Natural killer cell (primary cell): Measurements from ENCODE around the gene TAAR1. TPM values are rescaled to one million over a fixed set of nuclear protein-coding genes. Genes with fewer than 3 reads are reported as not detected.
"Not testable (repeated sequence)": the region's sequence is repeated elsewhere in the genome, so short reads cannot be mapped to it uniquely, and the experiment has no call there.

ENCODE experiments used
- ATAC-seq, 3 donors: fragments of 150-1000 bp in 2 of 3; fragments of 200-7000 bp in 1 of 3; cut with Tn5 transposase; 1 replicate in 1 of 3; 2 replicates in 2 of 3; pipeline ENCODE4 v1.10.0; 2021; ENCODE audit warnings: mild to moderate bottlenecking in 2 of 3, moderate library complexity in 2 of 3
- DNase-seq, 2 donors: peaks; one replicate each; pipeline versions ENCODE4 v3.0.0 to v3.0.0-alpha.2; 2013 to 2021; ENCODE audit warnings: mixed read lengths in 1 of 2
- H3K27ac ChIP-seq: one replicate; pipeline ENCODE4 v1.5.1; 2013; ENCODE audit warnings: mild to moderate bottlenecking, low read length
- H3K27me3 ChIP-seq: one replicate; pipeline ENCODE4 v1.6.1; 2013; ENCODE audit warnings: low read length; ENCODE audit not compliant: control insufficient read depth, insufficient read depth
- H3K36me3 ChIP-seq: one replicate; pipeline ENCODE4 v1.6.1; 2013; ENCODE audit warnings: low read length; ENCODE audit not compliant: control insufficient read depth, insufficient read depth
- H3K4me1 ChIP-seq: one replicate; pipeline ENCODE4 v1.6.1; 2013; ENCODE audit warnings: low read length; ENCODE audit not compliant: control insufficient read depth, insufficient read depth
- H3K4me3 ChIP-seq: one replicate; pipeline ENCODE4 v1.5.1; 2013; ENCODE audit warnings: low read length
- H3K9me3 ChIP-seq: one replicate; pipeline ENCODE4 v1.6.1; 2013; ENCODE audit warnings: low read length; ENCODE audit not compliant: control insufficient read depth, insufficient read depth
- H3K27ac Mint-ChIP-seq, 2 donors: one replicate each; pipeline ENCODE4 v1.8.0; 2022; ENCODE audit warnings: mild to moderate bottlenecking in 2 of 2, mixed read lengths in 2 of 2, moderate library complexity in 1 of 2
- H3K27me3 Mint-ChIP-seq, 2 donors: one replicate each; pipeline ENCODE4 v1.8.0; 2022; ENCODE audit warnings: low read depth in 2 of 2, mixed read lengths in 2 of 2
- H3K36me3 Mint-ChIP-seq: one replicate; pipeline ENCODE4 v1.8.0; 2022; ENCODE audit warnings: mixed read lengths
- H3K4me1 Mint-ChIP-seq, 2 donors: one replicate each; pipeline ENCODE4 v1.8.0; 2022; ENCODE audit warnings: mixed read lengths in 2 of 2
- H3K4me3 Mint-ChIP-seq: one replicate; pipeline ENCODE4 v1.8.0; 2022; ENCODE audit warnings: mild to moderate bottlenecking, moderate library complexity, mixed read lengths
- H3K9me3 Mint-ChIP-seq, 2 donors: one replicate each; pipeline ENCODE4 v1.8.0; 2022; ENCODE audit warnings: mixed read lengths in 2 of 2
- WGBS: methylation state at CpG from one replicate; pipeline ENCODE4 v1.1.7; 2013; ENCODE audit warnings: missing lambda C conversion rate; ENCODE audit not compliant: insufficient coverage; 5-methylcytosine and 5-hydroxymethylcytosine counted together
- intact Hi-C: fragments of 100-400 bp; cut with micrococcal nuclease; formaldehyde crosslinking; loops from one replicate; pipeline ENCODE4 v1.14.2; 2022
- total RNA-seq, 4 donors: library from RNA; stranded (reverse); fragments of 120-200 nt in 1 of 4; gene quantifications; one replicate each; pipeline versions ENCODE4 v1.2.3 to v1.2.4, GENCODE V29; 2013 to 2022
- TF ChIP-seq, protein P1 (sequence below): fragments of 200-600 bp; IDR thresholded peaks from one replicate; pipeline ENCODE4 v1.8.0; 2022; ENCODE audit warnings: antibody characterized with exemption

Gene TAAR1
- total RNA-seq, 3 donors from 2014 or later (not counting 1 experiment from before 2014, with no cell fraction given): not detected

DNA sequence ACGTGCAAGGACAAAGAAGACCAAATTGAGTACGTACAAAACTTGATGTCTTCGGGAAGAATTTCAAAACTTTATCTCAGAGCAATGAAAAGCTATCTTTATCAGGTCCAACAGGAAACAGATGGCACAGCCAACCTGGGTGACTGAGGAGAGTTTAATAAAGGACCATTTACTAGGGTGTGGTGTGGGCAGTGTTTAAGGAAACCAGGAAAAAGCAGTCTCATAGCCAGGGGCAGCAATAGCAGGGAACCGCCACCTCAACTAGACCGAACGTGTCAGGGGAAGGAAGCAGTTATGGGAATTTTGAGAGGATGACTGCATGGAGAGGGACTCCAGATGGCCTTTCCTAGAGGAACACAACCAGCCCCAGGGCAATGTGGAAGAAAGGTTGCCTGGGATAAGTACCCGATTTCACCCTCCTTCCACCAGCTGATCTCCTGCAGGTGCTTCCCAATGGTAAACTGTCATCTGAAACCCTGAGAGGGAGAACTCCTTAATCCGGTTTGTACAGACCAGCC, 54.3 kb downstream of the TAAR1 start:
- no peak overlapping the region for H3K4me3 Mint-ChIP-seq
- no peaks in the 10 kb centered on the region for H3K9me3 ChIP-seq
- TF ChIP-seq, protein P1, sequence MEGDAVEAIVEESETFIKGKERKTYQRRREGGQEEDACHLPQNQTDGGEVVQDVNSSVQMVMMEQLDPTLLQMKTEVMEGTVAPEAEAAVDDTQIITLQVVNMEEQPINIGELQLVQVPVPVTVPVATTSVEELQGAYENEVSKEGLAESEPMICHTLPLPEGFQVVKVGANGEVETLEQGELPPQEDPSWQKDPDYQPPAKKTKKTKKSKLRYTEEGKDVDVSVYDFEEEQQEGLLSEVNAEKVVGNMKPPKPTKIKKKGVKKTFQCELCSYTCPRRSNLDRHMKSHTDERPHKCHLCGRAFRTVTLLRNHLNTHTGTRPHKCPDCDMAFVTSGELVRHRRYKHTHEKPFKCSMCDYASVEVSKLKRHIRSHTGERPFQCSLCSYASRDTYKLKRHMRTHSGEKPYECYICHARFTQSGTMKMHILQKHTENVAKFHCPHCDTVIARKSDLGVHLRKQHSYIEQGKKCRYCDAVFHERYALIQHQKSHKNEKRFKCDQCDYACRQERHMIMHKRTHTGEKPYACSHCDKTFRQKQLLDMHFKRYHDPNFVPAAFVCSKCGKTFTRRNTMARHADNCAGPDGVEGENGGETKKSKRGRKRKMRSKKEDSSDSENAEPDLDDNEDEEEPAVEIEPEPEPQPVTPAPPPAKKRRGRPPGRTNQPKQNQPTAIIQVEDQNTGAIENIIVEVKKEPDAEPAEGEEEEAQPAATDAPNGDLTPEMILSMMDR: no peak

DNA sequence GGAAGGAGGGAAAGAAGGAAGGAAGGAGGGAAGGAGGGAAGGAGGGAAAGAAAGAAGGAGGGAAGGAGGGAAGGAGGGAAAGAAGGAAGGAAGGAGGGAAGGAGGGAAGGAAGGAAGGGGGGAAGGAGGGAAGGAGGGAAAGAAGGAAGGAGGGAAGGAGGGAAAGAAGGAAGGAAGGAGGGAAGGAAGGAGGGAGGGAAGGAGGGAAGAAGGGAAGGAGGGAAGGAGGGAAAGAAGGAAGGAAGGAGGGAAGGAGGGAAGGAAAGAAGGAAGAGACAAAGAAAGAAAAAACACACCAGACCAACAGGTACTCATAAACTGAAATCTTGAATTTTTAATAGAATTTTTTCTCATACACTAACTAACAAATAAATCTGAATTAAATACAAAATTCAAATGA, 58.1 kb downstream of the TAAR1 start:
- H3K27ac ChIP-seq, H3K36me3 Mint-ChIP-seq, H3K27me3 ChIP-seq, H3K9me3 Mint-ChIP-seq, H3K9me3 ChIP-seq, H3K4me3 Mint-ChIP-seq, H3K27ac Mint-ChIP-seq, intact Hi-C loops, H3K4me3 ChIP-seq, H3K36me3 ChIP-seq, H3K4me1 Mint-ChIP-seq, H3K4me1 ChIP-seq, ATAC-seq, DNase-seq: not testable (repeated sequence)
- H3K27me3 Mint-ChIP-seq: peaks cover 13 to 27% of the 10 kb centered on the region in 2 donors

More for the DNA sequence above, 54.3 kb downstream of the TAAR1 start:
- peaks cover 8 to 18% of the 10 kb centered on the region in 2 donors for H3K27me3 Mint-ChIP-seq
- intact Hi-C loops: no loop called here
- no peaks in the 10 kb centered on the region for H3K4me1 Mint-ChIP-seq
- H3K27me3 ChIP-seq: no peaks in the 10 kb centered on the region
- no peaks in the 10 kb centered on the region for H3K36me3 ChIP-seq
- H3K27ac Mint-ChIP-seq: no peak overlapping the region
- H3K27ac ChIP-seq: no peak overlapping the region
- H3K36me3 Mint-ChIP-seq: no peaks in the 10 kb centered on the region
- H3K4me1 ChIP-seq: no peaks in the 10 kb centered on the region
- no peak overlapping the region for H3K4me3 ChIP-seq
- H3K9me3 Mint-ChIP-seq: no peaks in the 10 kb centered on the region
- DNase-seq: no peak
- no peak for ATAC-seq
- 89% methylated on average over 8 of the region's 8 CpGs for WGBS

DNA sequence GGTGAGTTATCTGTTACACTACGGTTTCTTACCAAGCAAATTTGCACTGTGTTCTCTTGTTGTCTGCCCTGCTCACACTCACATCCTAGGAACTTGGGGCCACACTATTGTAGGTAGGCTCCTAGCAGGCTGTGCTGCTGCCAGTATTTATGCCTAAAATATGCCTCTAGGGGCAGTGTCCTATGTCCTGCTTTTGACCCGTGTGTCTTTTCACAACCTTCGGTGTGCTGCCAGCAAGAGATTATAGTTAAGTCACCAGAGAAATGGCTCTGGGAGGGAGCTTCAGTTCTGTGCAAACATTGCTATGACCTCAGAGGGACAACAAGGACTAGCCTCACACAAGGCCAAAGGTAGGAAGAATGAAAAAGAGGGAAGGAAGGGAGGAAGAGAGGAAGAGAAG, 60.5 kb downstream of the TAAR1 start:
- no peak overlapping the region for H3K27ac ChIP-seq
- H3K4me1 ChIP-seq: no peaks in the 10 kb centered on the region
- H3K27ac Mint-ChIP-seq: no peak overlapping the region
- no peaks in the 10 kb centered on the region for H3K4me1 Mint-ChIP-seq
- DNase-seq (peak in 1 of 2 donors; percentile 5), ATAC-seq (peak; percentile 40 to 78 (median 64))
- no peaks in the 10 kb centered on the region for H3K9me3 ChIP-seq
- H3K4me3 ChIP-seq: no peak overlapping the region
- 73% methylated on average over 3 of the region's 3 CpGs for WGBS
- no peaks in the 10 kb centered on the region for H3K36me3 Mint-ChIP-seq
- H3K27me3 ChIP-seq: no peaks in the 10 kb centered on the region
- H3K27me3 Mint-ChIP-seq: peaks cover 10 to 17% of the 10 kb centered on the region in 2 donors
- TF ChIP-seq, protein P1: peak; percentile 13
- intact Hi-C loops: no loop called here
- no peaks in the 10 kb centered on the region for H3K36me3 ChIP-seq
- no peak overlapping the region for H3K4me3 Mint-ChIP-seq
- no peaks in the 10 kb centered on the region for H3K9me3 Mint-ChIP-seq

DNA sequence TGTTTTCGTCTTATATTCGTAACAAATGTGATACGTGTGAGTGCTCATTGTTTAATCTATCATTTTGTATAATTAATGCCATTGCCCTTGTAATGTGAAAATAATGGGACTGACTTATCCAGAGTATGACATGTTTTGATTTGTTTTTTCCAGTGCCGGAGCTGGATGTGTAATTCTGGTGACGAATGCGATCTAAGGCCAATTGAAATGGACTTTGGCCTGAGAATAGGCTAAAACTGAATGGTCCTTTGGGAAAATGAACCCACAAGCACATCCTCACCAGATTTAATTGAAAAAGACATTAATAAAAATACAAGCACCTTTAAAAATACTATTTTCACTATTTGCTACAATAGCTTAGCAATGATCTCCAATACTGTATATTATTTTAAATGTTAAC, 62.8 kb downstream of the TAAR1 start:
- H3K27me3 Mint-ChIP-seq: peaks cover 12 to 17% of the 10 kb centered on the region in 2 donors

More for the DNA sequence above, 62.8 kb downstream of the TAAR1 start:
- Histone ChIP-seq H3K9me3 (no peaks in the 10 kb centered on the region), H3K36me3 (no peaks in the 10 kb centered on the region), H3K27me3 (no peaks in the 10 kb centered on the region), H3K4me1 (no peaks in the 10 kb centered on the region), H3K4me3 (no peak overlapping the region), H3K27ac (no peak overlapping the region)
- 71% methylated on average over 5 of the region's 6 CpGs for WGBS
- no peaks in the 10 kb centered on the region for H3K9me3 Mint-ChIP-seq
- no peak overlapping the region for H3K4me3 Mint-ChIP-seq
- DNase-seq (no peak), ATAC-seq (no peak)
- H3K36me3 Mint-ChIP-seq: no peaks in the 10 kb centered on the region
- H3K27ac Mint-ChIP-seq: no peak overlapping the region
- TF ChIP-seq, protein P1: no peak
- H3K4me1 Mint-ChIP-seq: peaks cover 0 to 7% of the 10 kb centered on the region in 2 donors
- intact Hi-C loops: no loop called here

Other genes starting within 250 kb of the TAAR1 start
- 10 to 100 TPM; 37.3 to 49.9 (median 39.5) TPM for gene STX7, start 146.1 kb downstream of the TAAR1 start, total RNA-seq
- gene TAAR9, start 120.9 kb downstream of the TAAR1 start, total RNA-seq: not detected
- gene TAAR8, start 106.5 kb downstream of the TAAR1 start, total RNA-seq: not detected
- not detected for gene TAAR6, start 88.9 kb downstream of the TAAR1 start, total RNA-seq
- not detected for gene TAAR5, start 69.4 kb downstream of the TAAR1 start, total RNA-seq
- not detected for gene TAAR2, start 34.9 kb downstream of the TAAR1 start, total RNA-seq
- 1 to 10 TPM in 2 of 3 donors, not detected in 1; 1.1 to 1.6 TPM for gene VNN1, start 54.9 kb upstream of the TAAR1 start, total RNA-seq
- gene VNN2, start 98.7 kb upstream of the TAAR1 start, total RNA-seq: 10 to 100 TPM; 20.3 to 31.9 (median 25.4) TPM
- 1 to 10 TPM; 2.5 to 3.6 (median 3.0) TPM for gene SLC18B1, start 139.5 kb upstream of the TAAR1 start, total RNA-seq
- gene RPS12, start 155.4 kb upstream of the TAAR1 start, total RNA-seq: 100 to 1,000 TPM; 585 to 801 (median 769) TPM